ENCODE data around the gene TPSAB1. TPM values are rescaled to one million over a fixed set of nuclear protein-coding genes. Genes with fewer than 3 reads are reported as not detected.
A peak's percentile ranks its signal among the peaks of the same experiment; 100 is the strongest.

The TPSAB1 gene
- total and polyA plus RNA-seq, 4 experiments from 2014 or later = not detected

DNA sequence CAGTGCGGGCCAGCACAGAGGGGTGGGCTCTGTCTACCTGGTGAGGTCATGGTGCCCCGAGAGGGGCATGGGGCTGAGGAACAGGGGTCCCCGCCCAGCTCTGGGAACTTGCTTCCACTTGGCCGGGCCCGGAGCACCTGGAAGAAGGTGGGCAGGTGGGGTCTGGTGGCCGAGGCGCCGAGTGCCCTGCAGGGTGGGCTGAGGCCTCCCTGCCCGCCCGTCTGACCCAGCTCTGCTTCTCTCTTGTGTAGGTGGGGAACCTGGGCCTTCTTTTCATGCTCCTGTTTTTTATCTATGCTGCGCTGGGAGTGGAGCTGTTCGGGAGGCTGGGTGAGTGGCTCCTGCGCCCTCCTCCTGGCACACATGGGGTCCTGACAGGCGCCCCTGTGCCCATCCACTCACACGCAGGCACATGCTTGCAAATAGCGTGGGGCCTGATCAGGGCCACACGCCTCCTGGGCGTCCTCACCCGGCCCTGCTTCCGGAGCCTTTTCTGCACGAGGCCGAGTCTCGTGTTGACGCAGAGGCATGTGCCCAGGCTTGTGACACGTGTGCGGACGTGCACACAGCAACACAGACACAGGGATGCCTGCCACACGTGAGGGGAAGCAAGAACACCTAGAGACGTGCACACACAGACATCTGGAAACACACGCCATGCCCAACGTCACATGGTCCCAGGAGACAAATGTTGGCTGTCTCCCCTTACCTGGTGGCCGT lies 23.7 kb upstream of the TPSAB1 start:
- Histone ChIP-seq H3K4me1 (ENCODE audit: insufficient read depth, low read length) (no peaks in the 10 kb centered on the region), H3K36me3 (ENCODE audit: insufficient read depth, low read length) (no peaks in the 10 kb centered on the region), H3K27ac (ENCODE audit: low read depth, low read length) (no peak overlapping the region), H3K4me3 (ENCODE audit: low read length in 2 of 2) (no peak overlapping the region), H3K27me3 (ENCODE audit: insufficient read depth, low read length) (no peaks in the 10 kb centered on the region), H3K9me3 (ENCODE audit: control insufficient read depth in 1 of 2, low read length in 2 of 2) (no peaks in the 10 kb centered on the region)
- ChIA-PET POLR2A (ENCODE audit: partially characterized antibody) (no interaction called here), CTCF (ENCODE audit: partially characterized antibody) (no interaction called here)
- Mint-ChIP-seq H3K4me1 (no peaks in the 10 kb centered on the region), H3K27me3 (peaks cover 1 to 3% of the 10 kb centered on the region in 2 donors), H3K4me3 (no peak overlapping the region), H3K9me3 (no peaks in the 10 kb centered on the region), H3K27ac (no peak overlapping the region), H3K36me3 (no peaks in the 10 kb centered on the region)
- no peak for DNase-seq
- intact Hi-C loops (cut with micrococcal nuclease) = no loop called here

DNA sequence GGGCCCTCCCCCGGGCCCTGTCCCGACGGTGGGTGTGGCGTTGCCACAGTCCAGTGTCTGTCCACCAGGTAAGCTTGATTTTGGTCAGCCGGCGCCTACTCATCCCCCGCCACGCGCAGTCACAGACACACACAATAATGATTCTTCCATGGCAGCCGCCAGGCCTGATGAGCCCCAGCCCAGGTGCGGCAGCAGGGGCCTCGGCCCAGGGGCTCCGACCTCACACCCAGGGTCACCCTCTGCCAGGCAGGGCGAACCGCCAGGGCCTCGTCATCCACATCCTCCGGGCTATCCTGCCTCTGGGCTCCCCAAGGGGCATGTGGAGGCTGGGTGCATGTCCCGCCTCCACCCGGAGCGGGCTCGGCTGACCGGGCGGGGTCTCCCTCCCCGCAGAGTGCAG lies 23.0 kb upstream of the TPSAB1 start:
- Mint-ChIP-seq H3K4me1 (no peaks in the 10 kb centered on the region), H3K27me3 (peaks cover 1 to 3% of the 10 kb centered on the region in 2 donors), H3K9me3 (no peaks in the 10 kb centered on the region), H3K4me3 (no peak overlapping the region), H3K36me3 (no peaks in the 10 kb centered on the region), H3K27ac (no peak overlapping the region)
- CTCF ChIA-PET (ENCODE audit: partially characterized antibody) = no interaction called here
- intact Hi-C loops (cut with micrococcal nuclease) = no loop called here
- H3K36me3 ChIP-seq (ENCODE audit: insufficient read depth, low read length) = no peaks in the 10 kb centered on the region
- H3K4me3 ChIP-seq (ENCODE audit: low read length in 2 of 2) = no peak overlapping the region
- no peak for DNase-seq
- H3K9me3 ChIP-seq (ENCODE audit: control insufficient read depth in 1 of 2, low read length in 2 of 2) = no peaks in the 10 kb centered on the region
- POLR2A ChIA-PET (ENCODE audit: partially characterized antibody) = no interaction called here
- no peak overlapping the region for H3K27ac ChIP-seq (ENCODE audit: low read depth, low read length)
- H3K4me1 ChIP-seq (ENCODE audit: insufficient read depth, low read length) = no peaks in the 10 kb centered on the region
- H3K27me3 ChIP-seq (ENCODE audit: insufficient read depth, low read length) = no peaks in the 10 kb centered on the region

DNA sequence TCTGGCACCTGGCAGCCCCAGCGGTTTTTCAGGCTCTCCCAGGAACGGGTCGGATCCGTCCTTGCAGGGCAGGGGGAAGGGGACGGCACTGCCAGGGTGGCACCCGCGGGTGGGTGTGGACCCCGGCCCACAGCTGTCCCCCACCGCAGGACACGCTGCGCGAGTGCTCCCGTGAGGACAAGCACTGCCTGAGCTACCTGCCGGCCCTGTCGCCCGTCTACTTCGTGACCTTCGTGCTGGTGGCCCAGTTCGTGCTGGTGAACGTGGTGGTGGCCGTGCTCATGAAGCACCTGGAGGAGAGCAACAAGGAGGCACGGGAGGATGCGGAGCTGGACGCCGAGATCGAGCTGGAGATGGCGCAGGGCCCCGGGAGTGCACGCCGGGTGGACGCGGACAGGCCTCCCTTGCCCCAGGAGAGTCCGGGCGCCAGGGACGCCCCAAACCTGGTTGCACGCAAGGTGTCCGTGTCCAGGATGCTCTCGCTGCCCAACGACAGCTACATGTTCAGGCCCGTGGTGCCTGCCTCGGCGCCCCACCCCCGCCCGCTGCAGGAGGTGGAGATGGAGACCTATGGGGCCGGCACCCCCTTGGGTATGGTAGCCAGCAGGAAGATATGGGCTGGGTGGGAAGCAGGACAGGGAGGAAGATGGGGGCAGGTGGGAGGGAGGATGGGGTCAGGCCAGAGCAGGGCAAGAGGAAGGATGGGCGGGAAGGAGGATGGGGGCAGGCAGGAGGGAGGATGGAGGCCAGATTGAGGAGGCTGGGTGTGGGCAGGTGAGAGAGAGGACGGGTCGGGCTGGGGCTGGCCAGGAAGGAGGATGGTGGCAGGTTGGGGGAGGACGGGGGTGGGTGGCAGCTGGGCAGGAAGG lies 22.2 kb upstream of the TPSAB1 start:
- POLR2A ChIA-PET (ENCODE audit: partially characterized antibody) = no interaction called here
- Histone ChIP-seq H3K4me1 (ENCODE audit: insufficient read depth, low read length) (no peaks in the 10 kb centered on the region), H3K27ac (ENCODE audit: low read depth, low read length) (no peak overlapping the region), H3K9me3 (ENCODE audit: control insufficient read depth in 1 of 2, low read length in 2 of 2) (no peaks in the 10 kb centered on the region), H3K27me3 (ENCODE audit: insufficient read depth, low read length) (no peaks in the 10 kb centered on the region), H3K4me3 (ENCODE audit: low read length in 2 of 2) (no peak overlapping the region), H3K36me3 (ENCODE audit: insufficient read depth, low read length) (no peaks in the 10 kb centered on the region)
- H3K9me3 Mint-ChIP-seq = no peaks in the 10 kb centered on the region
- DNase-seq = peak in 1 of 5 donors; percentile 33
- H3K36me3 Mint-ChIP-seq = no peaks in the 10 kb centered on the region
- H3K4me3 Mint-ChIP-seq = no peak overlapping the region
- peaks cover 1 to 3% of the 10 kb centered on the region in 2 donors for H3K27me3 Mint-ChIP-seq
- intact Hi-C loops (cut with micrococcal nuclease) = no loop called here
- no peak overlapping the region for H3K27ac Mint-ChIP-seq
- CTCF ChIA-PET (ENCODE audit: partially characterized antibody) = no interaction called here
- no peaks in the 10 kb centered on the region for H3K4me1 Mint-ChIP-seq

GRCh38 chr16:1218930-1219611 lies 21.4 kb upstream of the TPSAB1 start:
- H3K36me3 ChIP-seq (ENCODE audit: insufficient read depth, low read length) = no peaks in the 10 kb centered on the region
- Mint-ChIP-seq H3K36me3 (no peaks in the 10 kb centered on the region), H3K4me3 (no peak overlapping the region), H3K27ac (no peak overlapping the region), H3K27me3 (peaks cover 1 to 4% of the 10 kb centered on the region in 2 donors), H3K4me1 (no peaks in the 10 kb centered on the region), H3K9me3 (no peaks in the 10 kb centered on the region)
- H3K4me3 ChIP-seq (ENCODE audit: low read length in 2 of 2) = no peak overlapping the region
- intact Hi-C loops (cut with micrococcal nuclease) = no loop called here
- no peaks in the 10 kb centered on the region for H3K4me1 ChIP-seq (ENCODE audit: insufficient read depth, low read length)
- H3K27me3 ChIP-seq (ENCODE audit: insufficient read depth, low read length) = no peaks in the 10 kb centered on the region
- POLR2A ChIA-PET (ENCODE audit: partially characterized antibody) = no interaction called here
- peak in 1 of 5 donors; percentile 26 for DNase-seq
- CTCF ChIA-PET (ENCODE audit: partially characterized antibody) = no interaction called here
- H3K27ac ChIP-seq (ENCODE audit: low read depth, low read length) = no peak overlapping the region
- H3K9me3 ChIP-seq (ENCODE audit: control insufficient read depth in 1 of 2, low read length in 2 of 2) = no peaks in the 10 kb centered on the region

DNA sequence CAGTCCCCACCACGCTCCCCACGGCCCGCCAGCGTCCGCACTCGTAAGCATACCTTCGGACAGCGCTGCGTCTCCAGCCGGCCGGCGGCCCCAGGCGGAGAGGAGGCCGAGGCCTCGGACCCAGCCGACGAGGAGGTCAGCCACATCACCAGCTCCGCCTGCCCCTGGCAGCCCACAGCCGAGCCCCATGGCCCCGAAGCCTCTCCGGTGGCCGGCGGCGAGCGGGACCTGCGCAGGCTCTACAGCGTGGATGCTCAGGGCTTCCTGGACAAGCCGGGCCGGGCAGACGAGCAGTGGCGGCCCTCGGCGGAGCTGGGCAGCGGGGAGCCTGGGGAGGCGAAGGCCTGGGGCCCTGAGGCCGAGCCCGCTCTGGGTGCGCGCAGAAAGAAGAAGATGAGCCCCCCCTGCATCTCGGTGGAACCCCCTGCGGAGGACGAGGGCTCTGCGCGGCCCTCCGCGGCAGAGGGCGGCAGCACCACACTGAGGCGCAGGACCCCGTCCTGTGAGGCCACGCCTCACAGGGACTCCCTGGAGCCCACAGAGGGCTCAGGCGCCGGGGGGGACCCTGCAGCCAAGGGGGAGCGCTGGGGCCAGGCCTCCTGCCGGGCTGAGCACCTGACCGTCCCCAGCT lies 20.3 kb upstream of the TPSAB1 start:
- no peaks in the 10 kb centered on the region for H3K36me3 Mint-ChIP-seq
- DNase-seq = no peak
- CTCF ChIA-PET (ENCODE audit: partially characterized antibody) = no interaction called here
- H3K4me3 Mint-ChIP-seq = no peak overlapping the region
- POLR2A ChIA-PET (ENCODE audit: partially characterized antibody) = no interaction called here
- Histone ChIP-seq H3K4me1 (ENCODE audit: insufficient read depth, low read length) (no peaks in the 10 kb centered on the region), H3K9me3 (ENCODE audit: control insufficient read depth in 1 of 2, low read length in 2 of 2) (no peaks in the 10 kb centered on the region), H3K27ac (ENCODE audit: low read depth, low read length) (no peak overlapping the region), H3K36me3 (ENCODE audit: insufficient read depth, low read length) (no peaks in the 10 kb centered on the region), H3K4me3 (ENCODE audit: low read length in 2 of 2) (no peak overlapping the region), H3K27me3 (ENCODE audit: insufficient read depth, low read length) (no peaks in the 10 kb centered on the region)
- no peak overlapping the region for H3K27ac Mint-ChIP-seq
- no peaks in the 10 kb centered on the region for H3K4me1 Mint-ChIP-seq
- H3K9me3 Mint-ChIP-seq = no peaks in the 10 kb centered on the region
- intact Hi-C loops (cut with micrococcal nuclease) = no loop called here
- H3K27me3 Mint-ChIP-seq = peaks cover 1 to 4% of the 10 kb centered on the region in 2 donors

- Mint-ChIP-seq H3K4me1 (no peaks in the 10 kb centered on the region), H3K36me3 (no peaks in the 10 kb centered on the region), H3K9me3 (no peaks in the 10 kb centered on the region), H3K27ac (peak overlapping the region in 1 of 7 donors; percentile 70), H3K4me3 (no peak overlapping the region), H3K27me3 (peaks cover 1 to 4% of the 10 kb centered on the region in 2 donors)
- Histone ChIP-seq H3K4me1 (ENCODE audit: insufficient read depth, low read length) (no peaks in the 10 kb centered on the region), H3K9me3 (ENCODE audit: control insufficient read depth in 1 of 2, low read length in 2 of 2) (no peaks in the 10 kb centered on the region), H3K27me3 (ENCODE audit: insufficient read depth, low read length) (no peaks in the 10 kb centered on the region), H3K4me3 (ENCODE audit: low read length in 2 of 2) (no peak overlapping the region), H3K36me3 (ENCODE audit: insufficient read depth, low read length) (no peaks in the 10 kb centered on the region), H3K27ac (ENCODE audit: low read depth, low read length) (no peak overlapping the region)
- intact Hi-C loops (cut with micrococcal nuclease) = no loop called here
- CTCF ChIA-PET (ENCODE audit: partially characterized antibody) = no interaction called here
- DNase-seq = peak in 1 of 5 donors; percentile 3
- POLR2A ChIA-PET (ENCODE audit: partially characterized antibody) = no interaction called here
These were observed 19.5 kb upstream of the TPSAB1 start for GRCh38 chr16:1220841-1221627.
